ENCODE results near the gene UBASH3B.

- TF ChIP-seq, protein P1, sequence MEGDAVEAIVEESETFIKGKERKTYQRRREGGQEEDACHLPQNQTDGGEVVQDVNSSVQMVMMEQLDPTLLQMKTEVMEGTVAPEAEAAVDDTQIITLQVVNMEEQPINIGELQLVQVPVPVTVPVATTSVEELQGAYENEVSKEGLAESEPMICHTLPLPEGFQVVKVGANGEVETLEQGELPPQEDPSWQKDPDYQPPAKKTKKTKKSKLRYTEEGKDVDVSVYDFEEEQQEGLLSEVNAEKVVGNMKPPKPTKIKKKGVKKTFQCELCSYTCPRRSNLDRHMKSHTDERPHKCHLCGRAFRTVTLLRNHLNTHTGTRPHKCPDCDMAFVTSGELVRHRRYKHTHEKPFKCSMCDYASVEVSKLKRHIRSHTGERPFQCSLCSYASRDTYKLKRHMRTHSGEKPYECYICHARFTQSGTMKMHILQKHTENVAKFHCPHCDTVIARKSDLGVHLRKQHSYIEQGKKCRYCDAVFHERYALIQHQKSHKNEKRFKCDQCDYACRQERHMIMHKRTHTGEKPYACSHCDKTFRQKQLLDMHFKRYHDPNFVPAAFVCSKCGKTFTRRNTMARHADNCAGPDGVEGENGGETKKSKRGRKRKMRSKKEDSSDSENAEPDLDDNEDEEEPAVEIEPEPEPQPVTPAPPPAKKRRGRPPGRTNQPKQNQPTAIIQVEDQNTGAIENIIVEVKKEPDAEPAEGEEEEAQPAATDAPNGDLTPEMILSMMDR (IDR thresholded peaks at IDR 0.05) = no peak
- TF ChIP-seq EZH2 (IDR thresholded peaks at IDR 0.05) (no peak), EZH2phosphoT487 (IDR thresholded peaks at IDR 0.05) (no peak)
Measured at GRCh38 chr11:122727101-122727929, 71.8 kb downstream of the UBASH3B start.

Data from neural progenitor cell (in vitro differentiated cells).